Lung (tissue), 12 donors: ENCODE results near the gene ALK. TPM values are rescaled to one million over a fixed set of nuclear protein-coding genes. Genes with fewer than 3 reads are reported as not detected.

Source experiments
- ATAC-seq: fragments of 200-7000 bp; cut with Tn5 transposase; one replicate; pipeline ENCODE4 v1.9.1; 2020; ENCODE audit warnings: moderate number of reproducible peaks; ENCODE audit not compliant: insufficient read depth, low FRiP score
- DNase-seq, 3 donors: peaks; one replicate each; pipeline ENCODE4 v3.0.0-alpha.2; 2013 to 2017
- H3K27ac ChIP-seq, 2 donors: one replicate each; pipeline ENCODE4 v1.5.1; 2013; ENCODE audit warnings: mild to moderate bottlenecking in 2 of 2, moderate library complexity in 2 of 2, control low read depth in 1 of 2, inconsistent platforms in 1 of 2, low read depth in 1 of 2, low read length in 1 of 2
- H3K27me3 ChIP-seq, 3 donors: one replicate each; pipeline ENCODE4 v1.5.1; 2013; ENCODE audit warnings: low read length in 2 of 3; ENCODE audit not compliant: control insufficient read depth in 3 of 3, insufficient read depth in 3 of 3
- H3K36me3 ChIP-seq, 4 donors: one replicate each; pipeline ENCODE4 v1.5.1; 2013; ENCODE audit warnings: low read length in 4 of 4, mild to moderate bottlenecking in 1 of 4, moderate library complexity in 1 of 4; ENCODE audit not compliant: control insufficient read depth in 4 of 4, insufficient read depth in 4 of 4
- H3K4me1 ChIP-seq, 5 donors: one replicate each; pipeline ENCODE4 v1.5.1; 2013; ENCODE audit warnings: low read length in 5 of 5, mild to moderate bottlenecking in 2 of 5, moderate library complexity in 1 of 5; ENCODE audit not compliant: control insufficient read depth in 5 of 5, insufficient read depth in 5 of 5
- H3K4me3 ChIP-seq: one replicate; pipeline ENCODE4 v1.5.1; 2013; ENCODE audit warnings: mild to moderate bottlenecking, control low read depth, moderate library complexity
- H3K9ac ChIP-seq, 2 donors: one replicate each; pipeline ENCODE4 v1.5.1; 2013; ENCODE audit warnings: low read length in 2 of 2, control low read depth in 1 of 2; ENCODE audit not compliant: insufficient read depth in 1 of 2
- H3K9me3 ChIP-seq, 4 donors: one replicate each; pipeline ENCODE4 v1.5.1; 2013; ENCODE audit warnings: low read length in 3 of 4, mild to moderate bottlenecking in 1 of 4, moderate library complexity in 1 of 4; ENCODE audit not compliant: control insufficient read depth in 4 of 4, insufficient read depth in 3 of 4
- CTCF ChIP-seq: IDR thresholded peaks from 2 replicates; pipeline ENCODE4 v1.5.1; 2012; ENCODE audit warnings: mild to moderate bottlenecking; ENCODE audit errors: control extremely low read depth, extremely low read depth
- WGBS, 2 donors: extraction: QIAGEN DNeasy Blood & Tissue Kit; methylation state at CpG; one replicate each; pipeline ENCODE4 v1.1.7; 2013; 5-methylcytosine and 5-hydroxymethylcytosine counted together
- polyA plus RNA-seq, 2 donors: library from polyadenylated mRNA; stranded (reverse); fragments of 200-250 nt; gene quantifications; one replicate each; pipeline ENCODE4 v1.2.1, GENCODE V29; 2013
- total RNA-seq, 2 donors: library from RNA; depleted of rRNA in 1 of 2; stranded (reverse); fragments of >200 nt in 1 of 2; gene quantifications; one replicate each; pipeline ENCODE4 v1.2.1, GENCODE V29; 2014 to 2021
- donor health status: control.
- donor health status: control.
- donor health status: Bipolar disorder and iron deficiency.
- donor health status: healthy.
- donor health status: DM: yes; HTN: yes; CAD: no.

Gene ALK
- total and polyA plus RNA-seq, 4 donors, result 0.09 to 0.25 (median 0.10) TPM; not detected in 1

- 91 to 94% methylated on average over 1 of the region's 1 CpG for WGBS, 2 donors
- Histone ChIP-seq H3K36me3 (no peaks in the 10 kb centered on the region), H3K4me1 (no peaks in the 10 kb centered on the region), H3K27ac (no peak overlapping the region), H3K9ac (no peak overlapping the region), H3K9me3 (peaks cover 0 to 3% (median 0%) of the 10 kb centered on the region in 4 donors), H3K27me3 (no peaks in the 10 kb centered on the region), H3K4me3 (no peak overlapping the region)
- ATAC-seq, result no peak
- no peak for DNase-seq
- no peak for TF ChIP-seq CTCF
These were observed 431.8 kb downstream of the ALK start for GRCh38 chr2:29489568-29489967.

- no peak for TF ChIP-seq CTCF
- H3K27me3 ChIP-seq, result no peaks in the 10 kb centered on the region
- H3K4me1 ChIP-seq, result no peaks in the 10 kb centered on the region
- no peak for DNase-seq
- no peak overlapping the region for H3K9ac ChIP-seq
- H3K36me3 ChIP-seq, result no peaks in the 10 kb centered on the region
- H3K4me3 ChIP-seq, result no peak overlapping the region
- 65 to 75% methylated on average over 4 of the region's 4 CpGs for WGBS, 2 donors
- no peak for ATAC-seq
- no peak overlapping the region for H3K27ac ChIP-seq
- no peaks in the 10 kb centered on the region for H3K9me3 ChIP-seq
These were observed 433.3 kb downstream of the ALK start for GRCh38 chr2:29487967-29488555.

GRCh38 chr2:29485631-29486030, 435.8 kb downstream of the ALK start:
- Histone ChIP-seq H3K36me3 (no peaks in the 10 kb centered on the region), H3K27me3 (no peaks in the 10 kb centered on the region), H3K27ac (no peak overlapping the region), H3K4me1 (no peaks in the 10 kb centered on the region), H3K9ac (no peak overlapping the region), H3K4me3 (no peak overlapping the region), H3K9me3 (no peaks in the 10 kb centered on the region)
- WGBS, 2 donors, result 29 to 40% methylated on average over 3 of the region's 3 CpGs
- DNase-seq (no peak), ATAC-seq (no peak)
- TF ChIP-seq CTCF, result no peak

- TF ChIP-seq CTCF, result no peak
- Histone ChIP-seq H3K4me3 (no peak overlapping the region), H3K9ac (no peak overlapping the region), H3K27ac (no peak overlapping the region), H3K9me3 (no peaks in the 10 kb centered on the region), H3K36me3 (no peaks in the 10 kb centered on the region), H3K4me1 (no peaks in the 10 kb centered on the region), H3K27me3 (no peaks in the 10 kb centered on the region)
- DNase-seq (no peak), ATAC-seq (no peak)
These were observed 436.3 kb downstream of the ALK start for GRCh38 chr2:29485117-29485516.
